ENCODE measurements around the gene TTC31. TPM values are rescaled to one million over a fixed set of nuclear protein-coding genes. Genes with fewer than 3 reads are reported as not detected.
"Not testable (repeated sequence)": the region's sequence is repeated elsewhere in the genome, so short reads cannot be mapped to it uniquely, and the experiment has no call there.

Gene TTC31
- total RNA-seq, 1 experiment from 2014 or later = 25.8 TPM

DNA sequence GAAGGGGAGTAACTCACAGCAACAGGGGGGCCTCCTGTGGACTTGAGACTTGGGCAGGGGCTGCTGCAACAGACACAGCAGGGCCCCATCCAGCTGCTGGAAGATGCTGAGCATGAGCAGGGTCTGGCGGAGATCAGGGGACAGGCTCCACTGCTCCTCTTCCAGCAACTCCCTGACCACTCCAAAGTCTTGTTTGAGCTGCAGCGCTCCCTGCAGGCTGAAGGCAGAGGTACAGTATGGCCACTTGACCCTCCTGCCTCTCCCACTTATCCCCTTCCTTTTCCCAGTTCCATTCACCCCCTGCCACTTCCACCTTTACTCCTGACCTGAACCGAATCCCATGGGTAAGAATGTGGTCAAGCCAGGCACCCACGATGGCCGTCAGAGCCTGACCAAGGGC is 8.0 kb upstream of the TTC31 start:
- intact Hi-C loops (cut with micrococcal nuclease; ENCODE audit: unreplicated experiment) = no loop called here
- H3K27ac ChIP-seq (ENCODE audit: low read depth, low read length, poor library complexity, severe bottlenecking) = no peak overlapping the region
- H3K36me3 ChIP-seq (ENCODE audit: insufficient read depth, low read length, poor library complexity, severe bottlenecking) = peaks cover 15% of the 10 kb centered on the region
- peaks cover 7% of the 10 kb centered on the region for H3K4me1 ChIP-seq (ENCODE audit: insufficient read depth, low read length, poor library complexity, severe bottlenecking)
- BruUV-seq (replicated peaks) = no TSS peak
- no peaks in the 10 kb centered on the region for H3K9me3 ChIP-seq (ENCODE audit: low read depth, low read length, poor library complexity, severe bottlenecking)
- H3K27me3 ChIP-seq (replicated peaks; ENCODE audit: insufficient read depth, low read depth, low read length, poor library complexity) = no peaks in the 10 kb centered on the region
- H3K4me3 ChIP-seq (ENCODE audit: low read depth, low read length, poor library complexity, severe bottlenecking) = no peak overlapping the region
- POLR2A ChIA-PET (ENCODE audit: low non-redundant PET) = interaction anchor here (0.6 kb wide), 1 partner anchor 17 kb away, joined by 4 read pairs; no protein-coding TSS in a partner anchor
- no peak for DNase-seq (ENCODE audit: low spot score)
- TF ChIP-seq EZH2 (IDR thresholded peaks at IDR 0.05; ENCODE audit: borderline replicate concordance, low read depth, low read length, poor library complexity, severe bottlenecking) = no peak
- TF ChIP-seq, protein P1, sequence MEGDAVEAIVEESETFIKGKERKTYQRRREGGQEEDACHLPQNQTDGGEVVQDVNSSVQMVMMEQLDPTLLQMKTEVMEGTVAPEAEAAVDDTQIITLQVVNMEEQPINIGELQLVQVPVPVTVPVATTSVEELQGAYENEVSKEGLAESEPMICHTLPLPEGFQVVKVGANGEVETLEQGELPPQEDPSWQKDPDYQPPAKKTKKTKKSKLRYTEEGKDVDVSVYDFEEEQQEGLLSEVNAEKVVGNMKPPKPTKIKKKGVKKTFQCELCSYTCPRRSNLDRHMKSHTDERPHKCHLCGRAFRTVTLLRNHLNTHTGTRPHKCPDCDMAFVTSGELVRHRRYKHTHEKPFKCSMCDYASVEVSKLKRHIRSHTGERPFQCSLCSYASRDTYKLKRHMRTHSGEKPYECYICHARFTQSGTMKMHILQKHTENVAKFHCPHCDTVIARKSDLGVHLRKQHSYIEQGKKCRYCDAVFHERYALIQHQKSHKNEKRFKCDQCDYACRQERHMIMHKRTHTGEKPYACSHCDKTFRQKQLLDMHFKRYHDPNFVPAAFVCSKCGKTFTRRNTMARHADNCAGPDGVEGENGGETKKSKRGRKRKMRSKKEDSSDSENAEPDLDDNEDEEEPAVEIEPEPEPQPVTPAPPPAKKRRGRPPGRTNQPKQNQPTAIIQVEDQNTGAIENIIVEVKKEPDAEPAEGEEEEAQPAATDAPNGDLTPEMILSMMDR (conservative IDR thresholded peaks at IDR 0.05; ENCODE audit: low read depth, low read length) = peak; percentile 40
- CTCF ChIA-PET = interaction anchor here (0.8 kb wide), 1 partner anchor 578 kb away, joined by 3 read pairs; no protein-coding TSS in a partner anchor

DNA sequence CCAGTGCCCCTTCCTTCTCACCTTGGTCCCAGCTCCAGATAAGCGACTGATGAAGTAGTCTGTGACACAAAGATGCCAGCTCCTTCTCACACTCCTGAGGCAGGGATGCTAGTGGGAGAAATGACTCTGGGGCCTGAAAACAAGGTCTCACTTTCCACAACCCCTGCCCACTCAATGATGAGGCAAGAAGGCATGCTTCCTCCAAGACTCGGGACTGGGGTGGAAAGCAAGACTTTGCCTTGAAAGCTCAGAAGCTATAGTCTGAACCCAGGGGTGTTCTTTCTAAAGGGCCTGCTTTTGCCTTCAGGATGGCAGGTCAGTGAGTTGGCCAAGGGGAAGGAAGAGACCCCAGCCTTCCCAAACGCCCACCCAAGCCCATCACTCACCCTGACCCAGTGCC is 1.4 kb upstream of the TTC31 start:
- Histone ChIP-seq H3K9me3 (ENCODE audit: low read depth, low read length, poor library complexity, severe bottlenecking) (no peaks in the 10 kb centered on the region), H3K27me3 (replicated peaks; ENCODE audit: insufficient read depth, low read depth, low read length, poor library complexity) (no peaks in the 10 kb centered on the region), H3K4me3 (ENCODE audit: low read depth, low read length, poor library complexity, severe bottlenecking) (peak overlapping the region; percentile 84), H3K27ac (ENCODE audit: low read depth, low read length, poor library complexity, severe bottlenecking) (no peak overlapping the region), H3K4me1 (ENCODE audit: insufficient read depth, low read length, poor library complexity, severe bottlenecking) (peaks cover 18% of the 10 kb centered on the region), H3K36me3 (ENCODE audit: insufficient read depth, low read length, poor library complexity, severe bottlenecking) (peaks cover 15% of the 10 kb centered on the region)
- BruUV-seq (replicated peaks) = no TSS peak
- intact Hi-C loops (cut with micrococcal nuclease; ENCODE audit: unreplicated experiment) = no loop called here
- ChIA-PET CTCF (no interaction called here), POLR2A (ENCODE audit: low non-redundant PET) (no interaction called here)
- TF ChIP-seq, protein P1 (conservative IDR thresholded peaks at IDR 0.05; ENCODE audit: low read depth, low read length) = no peak
- TF ChIP-seq EZH2 (IDR thresholded peaks at IDR 0.05; ENCODE audit: borderline replicate concordance, low read depth, low read length, poor library complexity, severe bottlenecking) = no peak
- no peak for DNase-seq (ENCODE audit: low spot score)

DNA sequence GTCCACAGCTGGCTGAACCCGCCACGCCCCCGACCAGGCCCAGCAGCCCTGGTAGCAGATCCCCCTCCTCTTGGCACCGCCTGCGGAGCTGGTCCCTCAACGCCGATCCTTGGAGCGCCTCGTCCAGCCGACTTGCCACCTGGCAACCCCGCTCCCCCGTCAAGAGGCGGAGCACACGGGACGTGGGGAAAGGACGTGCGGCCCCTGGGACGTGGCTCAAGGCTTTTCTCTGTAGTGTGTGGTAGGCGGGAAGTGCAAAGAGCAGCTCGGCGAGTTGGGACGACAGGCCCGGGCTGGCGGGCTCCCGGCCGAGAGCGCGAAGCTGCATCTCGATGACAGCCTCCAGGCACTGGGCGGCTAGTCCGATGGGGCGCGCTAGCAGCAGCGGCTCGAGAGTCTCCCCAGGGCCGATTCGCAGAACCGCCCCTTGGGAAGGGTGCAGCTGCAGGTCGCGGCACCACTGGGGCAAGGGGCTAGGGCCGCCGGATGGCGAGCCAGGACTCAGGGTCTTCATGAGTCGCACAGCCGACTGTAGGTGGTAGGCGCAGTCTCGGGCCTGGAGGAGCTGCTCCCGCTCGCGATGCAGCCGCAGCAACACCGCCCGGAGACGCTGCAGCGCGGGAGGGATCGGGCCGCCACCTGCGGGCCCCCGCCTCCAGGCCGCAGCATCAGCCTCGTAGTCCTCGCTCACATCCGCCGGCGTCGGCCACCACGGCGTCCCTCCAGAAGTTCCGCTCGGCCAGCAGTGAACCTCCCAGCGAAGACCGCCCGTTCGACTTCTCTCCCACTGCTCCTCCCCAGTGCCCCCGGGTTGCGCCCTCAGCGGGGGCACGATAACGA is 700 bp upstream of the TTC31 start:
- no peak for DNase-seq (ENCODE audit: low spot score)
- intact Hi-C loops (cut with micrococcal nuclease; ENCODE audit: unreplicated experiment) = loop anchor here (2.0 kb wide), 1 partner anchor 47 kb away; the partner anchor contains the start of genes AUP1 and HTRA2
- TF ChIP-seq, protein P1 (conservative IDR thresholded peaks at IDR 0.05; ENCODE audit: low read depth, low read length) = no peak
- TF ChIP-seq EZH2 (IDR thresholded peaks at IDR 0.05; ENCODE audit: borderline replicate concordance, low read depth, low read length, poor library complexity, severe bottlenecking) = no peak
- BruUV-seq (replicated peaks) = TSS peak; percentile 37
- H3K4me1 ChIP-seq (ENCODE audit: insufficient read depth, low read length, poor library complexity, severe bottlenecking) = peaks cover 18% of the 10 kb centered on the region
- H3K4me3 ChIP-seq (ENCODE audit: low read depth, low read length, poor library complexity, severe bottlenecking) = peak overlapping the region; percentile 84
- no peaks in the 10 kb centered on the region for H3K9me3 ChIP-seq (ENCODE audit: low read depth, low read length, poor library complexity, severe bottlenecking)
- ChIA-PET CTCF (interaction anchor here (0.8 to 1.2 kb wide), 4 partner anchors 10 to 50 kb away, joined by 4 to 5 read pairs (median 5); partner anchors contain the start of genes INO80B and MRPL53), POLR2A (ENCODE audit: low non-redundant PET) (interaction anchor here (1.0 kb wide), 1 partner anchor 25 kb away, joined by 4 read pairs; no protein-coding TSS in a partner anchor)
- peaks cover 15% of the 10 kb centered on the region for H3K36me3 ChIP-seq (ENCODE audit: insufficient read depth, low read length, poor library complexity, severe bottlenecking)
- no peaks in the 10 kb centered on the region for H3K27me3 ChIP-seq (replicated peaks; ENCODE audit: insufficient read depth, low read depth, low read length, poor library complexity)
- H3K27ac ChIP-seq (ENCODE audit: low read depth, low read length, poor library complexity, severe bottlenecking) = peak overlapping the region; percentile 84

DNA sequence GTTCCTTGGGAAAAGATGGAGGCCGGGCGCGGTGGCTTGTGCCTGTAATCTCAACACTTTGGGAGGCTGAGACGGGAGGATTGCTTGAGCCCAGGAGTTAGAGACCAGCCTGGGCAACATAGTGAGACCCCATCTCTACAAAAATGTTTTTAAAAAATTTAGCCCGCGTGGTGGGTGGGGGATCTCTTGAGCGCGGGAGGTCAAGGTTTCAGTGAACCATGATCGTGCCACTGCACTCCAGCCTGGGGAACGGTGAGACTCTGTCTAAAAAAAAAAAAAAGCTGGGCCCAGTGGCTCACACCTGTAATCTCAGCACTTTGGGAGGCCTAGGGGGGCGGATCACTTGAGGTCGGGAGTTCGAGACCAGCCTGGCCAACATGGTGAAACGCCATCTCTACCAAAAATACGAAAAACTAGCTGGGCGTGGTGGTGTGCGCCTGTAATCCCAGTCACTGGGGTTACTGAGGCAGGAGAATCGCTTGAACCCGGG is 839 bp downstream of the TTC31 start:
- H3K27ac ChIP-seq (ENCODE audit: low read depth, low read length, poor library complexity, severe bottlenecking); H3K9me3 ChIP-seq (ENCODE audit: low read depth, low read length, poor library complexity, severe bottlenecking); POLR2A ChIA-PET (ENCODE audit: low non-redundant PET); BruUV-seq (replicated peaks); H3K27me3 ChIP-seq (replicated peaks; ENCODE audit: insufficient read depth, low read depth, low read length, poor library complexity); DNase-seq (ENCODE audit: low spot score): not testable (repeated sequence)
- H3K36me3 ChIP-seq (ENCODE audit: insufficient read depth, low read length, poor library complexity, severe bottlenecking) = peaks cover 12% of the 10 kb centered on the region
- CTCF ChIA-PET = interaction anchor here (0.5 to 1.2 kb wide), 3 partner anchors 24 to 38 kb away, joined by 3 to 5 read pairs (median 4); partner anchors contain the start of genes INO80B and PCGF1
- peaks cover 18% of the 10 kb centered on the region for H3K4me1 ChIP-seq (ENCODE audit: insufficient read depth, low read length, poor library complexity, severe bottlenecking)
- peak overlapping the region; percentile 84 for H3K4me3 ChIP-seq (ENCODE audit: low read depth, low read length, poor library complexity, severe bottlenecking)
- intact Hi-C loops (cut with micrococcal nuclease; ENCODE audit: unreplicated experiment) = loop anchor here (1.0 to 2.0 kb wide), 4 partner anchors 28 to 104 kb away; partner anchors contain the start of genes AUP1, HTRA2 and INO80B
